Activated T-helper 2 cell treated with anti-CD3 and anti-CD28 coated beads, Interferon-gamma antibody, Interleukin-2, Interleukin-4, amounts not matched to agents 10 μg/mL and 5 μg/mL and 100 μg/mL, durations not matched to agents 14 hours and 24 hours and 36 hours (primary cell): Measurements from ENCODE around the gene TPO. TPM values are rescaled to one million over a fixed set of nuclear protein-coding genes. Genes with fewer than 3 reads are reported as not detected.
"Not testable (repeated sequence)": the region's sequence is repeated elsewhere in the genome, so short reads cannot be mapped to it uniquely, and the experiment has no call there.

Source experiments
- DNase-seq: peaks from one replicate; pipeline ENCODE4 v3.0.0; 2021; ENCODE audit warnings: low spot score
- H3K27ac Mint-ChIP-seq: one replicate; pipeline ENCODE4 v1.8.0; 2021; ENCODE audit warnings: mixed read lengths
- H3K27me3 Mint-ChIP-seq: one replicate; pipeline ENCODE4 v1.8.0; 2021; ENCODE audit warnings: low read depth, mixed read lengths
- H3K36me3 Mint-ChIP-seq: one replicate; pipeline ENCODE4 v1.8.0; 2021; ENCODE audit warnings: low read depth, mixed read lengths
- H3K4me1 Mint-ChIP-seq: one replicate; pipeline ENCODE4 v1.8.0; 2021; ENCODE audit warnings: low read depth, mixed read lengths
- H3K4me3 Mint-ChIP-seq: one replicate; pipeline ENCODE4 v1.8.0; 2021; ENCODE audit warnings: low read depth, mild to moderate bottlenecking, moderate library complexity, mixed read lengths
- H3K9me3 Mint-ChIP-seq: one replicate; pipeline ENCODE4 v1.8.0; 2021; ENCODE audit warnings: mixed read lengths
- intact Hi-C: fragments of 100-400 bp; cut with micrococcal nuclease; formaldehyde crosslinking; loops from one replicate; pipeline ENCODE4 v1.15.1; 2023
- total RNA-seq: library from RNA; stranded (reverse); gene quantifications from 2 replicates; pipeline ENCODE4 v1.2.3, GENCODE V29; 2022

Gene TPO
- total RNA-seq, 1 donor from 2014 or later: not detected

DNA sequence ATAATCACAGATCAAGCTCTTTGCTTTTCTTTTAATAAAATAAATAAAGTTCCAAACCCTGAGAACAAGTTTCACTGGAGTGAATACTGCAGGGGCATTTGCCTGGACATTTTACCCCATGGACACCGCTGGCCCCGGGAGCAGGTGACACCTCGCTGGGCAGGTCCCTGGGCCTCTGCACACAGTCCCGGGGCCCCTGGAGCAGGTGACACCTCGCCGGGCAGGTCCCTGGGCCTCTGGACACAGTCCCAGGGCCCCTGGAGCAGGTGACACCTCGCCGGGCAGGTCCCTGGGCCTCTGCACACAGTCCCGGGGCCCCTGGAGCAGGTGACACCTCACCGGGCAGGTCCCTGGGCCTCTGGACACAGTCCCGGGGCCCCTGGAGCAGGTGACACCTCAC, 1.6 kb downstream of the TPO start:
- H3K27me3 Mint-ChIP-seq, intact Hi-C loops, H3K36me3 Mint-ChIP-seq, H3K9me3 Mint-ChIP-seq, H3K4me3 Mint-ChIP-seq, H3K27ac Mint-ChIP-seq, H3K4me1 Mint-ChIP-seq, DNase-seq: not testable (repeated sequence)

DNA sequence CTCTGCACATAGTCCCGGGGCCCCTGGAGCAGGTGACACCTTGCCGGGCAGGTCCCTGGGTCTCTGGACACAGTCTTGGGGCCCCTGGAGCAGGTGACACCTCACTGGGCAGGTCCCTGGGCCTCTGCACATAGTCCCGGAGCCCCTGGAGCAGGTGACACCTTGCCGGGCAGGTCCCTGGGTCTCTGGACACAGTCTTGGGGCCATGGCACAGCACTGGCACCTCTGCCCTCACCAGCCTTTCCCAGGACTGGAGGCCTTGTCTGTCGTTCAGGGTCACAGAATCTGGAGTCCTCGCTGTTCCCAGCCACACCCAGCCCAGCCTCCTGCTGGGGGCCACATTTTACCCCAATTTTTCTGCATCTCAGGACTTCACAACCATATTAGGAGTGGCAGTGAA, 2.2 kb downstream of the TPO start:
- Mint-ChIP-seq H3K27me3 (no peaks in the 10 kb centered on the region), H3K36me3 (no peaks in the 10 kb centered on the region), H3K27ac (no peak overlapping the region), H3K4me1 (no peaks in the 10 kb centered on the region), H3K9me3 (no peaks in the 10 kb centered on the region), H3K4me3 (no peak overlapping the region)
- no peak for DNase-seq
- intact Hi-C loops: no loop called here

DNA sequence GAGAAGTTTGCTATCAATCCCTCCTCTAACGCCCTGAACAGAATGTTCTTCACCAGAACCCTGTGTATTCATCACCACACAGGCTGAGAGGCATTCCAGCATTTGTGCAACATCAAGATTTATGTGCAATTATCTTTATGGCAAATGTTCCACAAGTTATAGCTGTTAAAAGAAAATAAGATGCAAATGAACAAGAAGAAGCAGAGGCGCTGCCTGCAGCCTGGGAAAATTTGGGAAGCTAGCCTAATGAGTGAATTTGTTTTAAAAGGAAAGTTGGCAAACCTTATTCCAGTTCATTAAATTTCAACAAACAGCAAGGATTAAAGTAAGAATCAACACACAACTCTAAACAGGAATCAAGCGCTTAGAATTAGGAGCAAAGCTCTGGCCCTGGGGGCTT, 5.3 kb downstream of the TPO start:
- H3K27me3 Mint-ChIP-seq: no peaks in the 10 kb centered on the region
- no peak for DNase-seq
- no peak overlapping the region for H3K4me3 Mint-ChIP-seq
- H3K9me3 Mint-ChIP-seq: no peaks in the 10 kb centered on the region
- H3K36me3 Mint-ChIP-seq: no peaks in the 10 kb centered on the region
- no peak overlapping the region for H3K27ac Mint-ChIP-seq
- no peaks in the 10 kb centered on the region for H3K4me1 Mint-ChIP-seq
- intact Hi-C loops: no loop called here

DNA sequence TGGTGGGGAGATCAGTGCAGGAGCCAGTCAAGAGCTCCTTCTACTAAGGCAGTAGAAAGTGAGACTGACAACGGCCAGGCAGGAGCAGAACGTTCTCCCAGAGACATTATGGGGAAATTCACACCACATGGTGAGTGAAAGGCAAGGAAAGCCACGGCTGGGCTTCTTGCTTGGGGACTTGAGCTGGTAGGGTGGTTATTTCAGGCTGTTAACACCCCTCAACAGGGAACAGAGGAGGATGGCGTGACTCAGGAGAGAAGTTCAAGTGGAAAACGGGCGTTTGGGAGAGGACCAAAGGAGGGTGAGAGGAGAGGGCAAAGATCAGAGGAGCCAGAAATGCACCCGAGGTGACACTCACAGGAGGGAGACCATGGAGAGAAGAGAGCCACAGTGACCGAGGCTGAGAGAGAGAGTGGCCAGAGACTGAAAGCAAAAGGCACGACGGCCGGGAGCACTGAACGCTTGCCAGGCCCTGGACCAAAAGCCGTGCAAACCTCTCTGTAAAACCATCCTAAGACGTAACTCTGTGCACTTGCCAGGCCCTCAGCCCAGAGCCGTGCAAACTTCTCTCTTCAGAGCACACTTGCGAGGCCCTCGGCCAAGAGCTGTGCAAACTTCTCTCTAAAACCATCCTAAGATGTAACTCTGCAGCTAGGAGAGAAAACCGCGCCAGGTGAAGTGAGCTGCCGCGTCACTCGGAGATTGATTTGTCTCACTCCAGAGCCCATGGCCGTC, 7.7 kb downstream of the TPO start:
- intact Hi-C loops: no loop called here

DNA sequence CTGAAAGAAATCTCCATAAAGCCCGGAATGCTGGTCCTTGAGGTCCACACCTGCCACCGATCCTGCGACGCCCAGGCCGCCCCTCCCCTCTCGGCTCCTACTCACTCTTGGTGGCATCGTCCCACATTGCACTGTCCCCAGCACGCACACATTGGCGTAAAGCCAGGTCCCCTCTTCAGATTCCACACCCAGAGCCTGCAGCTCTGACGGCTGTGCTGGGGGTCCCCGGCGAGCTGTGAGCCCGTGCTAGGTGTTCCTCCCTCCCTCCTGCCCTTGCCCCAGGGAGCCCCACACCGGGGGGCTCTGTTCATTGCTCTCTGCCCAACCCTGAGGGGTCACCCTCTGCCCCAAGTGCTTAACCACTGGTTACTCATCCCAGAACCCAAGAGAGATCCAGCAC, 8.5 kb downstream of the TPO start:
- no peaks in the 10 kb centered on the region for H3K27me3 Mint-ChIP-seq
- H3K27ac Mint-ChIP-seq: no peak overlapping the region
- DNase-seq: no peak
- no peaks in the 10 kb centered on the region for H3K9me3 Mint-ChIP-seq
- intact Hi-C loops: no loop called here
- no peak overlapping the region for H3K4me3 Mint-ChIP-seq
- H3K4me1 Mint-ChIP-seq: no peaks in the 10 kb centered on the region
- H3K36me3 Mint-ChIP-seq: no peaks in the 10 kb centered on the region

More for the DNA sequence above, 7.7 kb downstream of the TPO start:
- H3K27me3 Mint-ChIP-seq: no peaks in the 10 kb centered on the region
- no peaks in the 10 kb centered on the region for H3K9me3 Mint-ChIP-seq
- H3K27ac Mint-ChIP-seq: no peak overlapping the region
- no peaks in the 10 kb centered on the region for H3K4me1 Mint-ChIP-seq
- DNase-seq: no peak
- no peaks in the 10 kb centered on the region for H3K36me3 Mint-ChIP-seq
- no peak overlapping the region for H3K4me3 Mint-ChIP-seq

DNA sequence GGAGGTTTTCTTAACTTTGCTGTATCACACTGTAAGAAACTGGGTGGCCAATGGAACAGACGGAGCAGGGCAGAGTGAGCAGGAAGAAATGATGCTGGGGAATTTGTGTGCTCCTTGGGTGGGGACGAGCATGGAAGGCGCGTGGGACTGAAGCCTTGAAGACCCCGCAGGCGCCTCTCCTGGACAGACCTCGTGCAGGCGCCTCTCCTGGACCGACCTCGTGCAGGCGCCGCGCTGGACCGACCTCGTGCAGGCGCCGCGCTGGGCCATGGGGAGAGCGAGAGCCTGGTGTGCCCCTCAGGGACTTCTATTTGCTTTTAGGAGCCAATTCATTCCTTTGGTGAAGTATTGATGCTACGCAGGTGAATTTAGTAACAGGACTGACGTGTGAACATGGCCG, 8.9 kb downstream of the TPO start:
- H3K4me3 Mint-ChIP-seq: no peak overlapping the region

DNA sequence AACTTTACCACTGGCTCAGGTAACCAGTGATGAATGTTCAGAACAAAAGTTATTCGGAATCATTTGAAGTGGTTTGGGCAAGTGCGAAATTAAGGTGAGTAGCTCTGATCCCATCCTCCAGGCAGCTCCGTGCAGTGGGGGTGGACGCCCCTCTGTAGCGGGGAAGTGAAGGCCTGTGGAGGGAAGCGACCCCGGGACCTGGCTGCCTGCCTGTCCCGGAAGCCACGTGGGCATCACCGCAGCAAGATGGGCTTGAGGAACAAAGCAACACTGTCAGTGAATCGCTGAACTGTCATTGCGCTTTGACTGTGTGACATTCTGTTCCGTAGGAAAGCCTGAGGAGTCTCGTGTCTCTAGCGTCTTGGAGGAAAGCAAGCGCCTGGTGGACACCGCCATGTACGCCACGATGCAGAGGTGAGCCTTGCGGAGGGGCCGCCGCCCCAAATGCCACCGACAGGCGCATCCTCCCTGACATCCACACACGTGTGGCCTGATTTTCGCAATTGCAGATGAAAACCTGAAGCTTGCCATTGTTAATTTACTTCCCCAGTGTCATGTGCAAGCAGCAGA, 9.5 kb downstream of the TPO start:
- Mint-ChIP-seq H3K4me1 (no peaks in the 10 kb centered on the region), H3K27ac (no peak overlapping the region), H3K9me3 (no peaks in the 10 kb centered on the region), H3K27me3 (no peaks in the 10 kb centered on the region), H3K36me3 (no peaks in the 10 kb centered on the region), H3K4me3 (no peak overlapping the region)
- intact Hi-C loops: no loop called here
- no peak for DNase-seq

More for the DNA sequence above, 8.9 kb downstream of the TPO start:
- intact Hi-C loops: no loop called here
- Mint-ChIP-seq H3K4me1 (no peaks in the 10 kb centered on the region), H3K27ac (no peak overlapping the region), H3K27me3 (no peaks in the 10 kb centered on the region), H3K9me3 (no peaks in the 10 kb centered on the region), H3K36me3 (no peaks in the 10 kb centered on the region)
- DNase-seq: no peak

DNA sequence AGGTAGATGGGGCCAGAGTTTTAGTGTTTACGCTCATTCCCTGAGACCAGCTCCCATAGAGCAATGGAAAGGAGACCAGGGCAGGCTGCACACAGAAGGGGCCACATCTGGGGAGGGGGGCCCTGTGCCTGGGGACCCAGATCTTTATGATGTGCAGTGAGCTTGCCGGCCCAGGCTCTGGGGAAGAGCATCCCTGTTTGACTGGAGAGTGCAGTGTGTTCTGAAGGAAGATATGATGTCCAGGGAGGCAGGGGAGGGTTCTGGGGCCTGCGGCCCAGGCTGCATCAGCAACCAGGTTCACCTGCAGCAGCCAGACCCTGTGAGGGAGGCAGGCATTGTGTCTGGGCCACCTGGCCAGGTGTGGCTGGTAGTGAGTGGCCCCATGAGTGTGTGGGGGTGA, 13.8 kb downstream of the TPO start:
- H3K4me1 Mint-ChIP-seq: no peaks in the 10 kb centered on the region
- no peak overlapping the region for H3K4me3 Mint-ChIP-seq
- DNase-seq: no peak
- H3K27me3 Mint-ChIP-seq: no peaks in the 10 kb centered on the region
- H3K36me3 Mint-ChIP-seq: no peaks in the 10 kb centered on the region
- intact Hi-C loops: no loop called here
- H3K9me3 Mint-ChIP-seq: no peaks in the 10 kb centered on the region
- H3K27ac Mint-ChIP-seq: no peak overlapping the region

DNA sequence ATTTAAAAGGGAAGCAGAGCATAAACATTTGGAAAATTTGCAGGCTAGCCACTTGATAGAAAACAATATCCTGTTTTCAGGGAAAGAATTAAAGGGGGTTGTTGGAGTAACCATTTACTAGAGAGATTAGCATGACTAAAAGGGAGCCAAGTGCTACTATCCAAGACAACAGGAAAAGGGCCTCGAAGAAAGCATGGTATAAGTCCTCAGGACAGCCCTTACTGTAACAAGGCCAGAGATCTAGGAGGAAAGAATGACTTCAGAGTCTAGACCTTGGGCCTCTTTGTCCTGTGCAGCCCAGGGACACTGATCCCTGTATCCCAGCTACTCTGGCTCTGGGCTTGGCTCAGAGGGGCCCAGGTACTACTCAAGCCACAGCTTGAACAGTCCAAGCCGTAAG, 16.6 kb downstream of the TPO start:
- H3K4me1 Mint-ChIP-seq: no peaks in the 10 kb centered on the region
- H3K4me3 Mint-ChIP-seq: no peak overlapping the region
- H3K27me3 Mint-ChIP-seq: no peaks in the 10 kb centered on the region
- H3K36me3 Mint-ChIP-seq: no peaks in the 10 kb centered on the region
- DNase-seq: no peak
- no peak overlapping the region for H3K27ac Mint-ChIP-seq
- H3K9me3 Mint-ChIP-seq: no peaks in the 10 kb centered on the region
- intact Hi-C loops: no loop called here

DNA sequence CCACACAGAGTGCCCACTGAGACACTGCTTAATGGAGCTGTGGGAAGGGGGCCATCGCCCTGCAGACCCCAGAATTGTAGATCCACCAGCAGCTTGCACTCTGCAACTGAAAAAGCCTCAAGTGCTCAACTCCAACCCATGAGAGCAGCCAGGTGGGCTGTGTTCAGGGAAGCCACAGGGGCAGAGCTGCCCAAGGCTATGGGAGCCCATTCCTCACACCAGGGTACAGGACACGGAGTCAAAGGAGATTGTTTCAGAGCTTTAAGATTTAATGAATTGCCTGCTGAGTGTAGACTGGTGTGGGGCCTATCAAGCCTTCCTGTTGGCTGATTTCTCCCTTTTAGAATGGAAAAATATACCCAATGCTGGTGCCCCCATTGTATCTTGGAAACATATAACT, 17.2 kb downstream of the TPO start:
- no peaks in the 10 kb centered on the region for H3K27me3 Mint-ChIP-seq
- H3K9me3 Mint-ChIP-seq: no peaks in the 10 kb centered on the region
- no peaks in the 10 kb centered on the region for H3K36me3 Mint-ChIP-seq
- no peak for DNase-seq
- no peak overlapping the region for H3K4me3 Mint-ChIP-seq
- no peak overlapping the region for H3K27ac Mint-ChIP-seq
- intact Hi-C loops: no loop called here
- H3K4me1 Mint-ChIP-seq: no peaks in the 10 kb centered on the region

DNA sequence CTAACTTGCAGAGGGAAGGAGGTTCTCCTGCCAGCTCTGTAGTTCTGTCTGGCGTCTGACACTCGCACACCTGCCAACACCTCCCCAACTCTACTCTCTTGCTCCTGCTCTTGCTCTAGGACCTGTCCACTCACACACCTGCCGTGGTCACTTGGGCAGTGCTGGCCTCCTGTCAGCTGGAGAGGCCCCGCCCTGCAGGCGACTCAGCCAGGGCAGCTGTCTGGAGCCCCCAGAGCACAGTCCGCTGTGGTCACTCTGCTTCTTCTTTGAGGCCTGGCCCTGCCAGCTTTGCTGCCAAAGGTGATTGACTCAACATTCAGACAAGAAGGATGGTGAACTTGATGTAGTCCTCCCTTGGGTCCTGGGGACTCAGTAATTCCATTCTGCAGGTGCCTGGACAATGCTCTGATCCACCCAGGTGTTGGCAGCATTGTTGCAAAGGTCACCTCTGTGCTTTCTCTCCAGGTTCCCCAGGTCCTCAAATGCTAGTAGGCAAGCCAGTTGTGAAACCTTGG, 18.7 kb downstream of the TPO start:
- Mint-ChIP-seq H3K4me1 (no peaks in the 10 kb centered on the region), H3K27me3 (no peaks in the 10 kb centered on the region), H3K4me3 (no peak overlapping the region), H3K27ac (no peak overlapping the region), H3K36me3 (no peaks in the 10 kb centered on the region), H3K9me3 (no peaks in the 10 kb centered on the region)
- intact Hi-C loops: no loop called here
- no peak for DNase-seq

DNA sequence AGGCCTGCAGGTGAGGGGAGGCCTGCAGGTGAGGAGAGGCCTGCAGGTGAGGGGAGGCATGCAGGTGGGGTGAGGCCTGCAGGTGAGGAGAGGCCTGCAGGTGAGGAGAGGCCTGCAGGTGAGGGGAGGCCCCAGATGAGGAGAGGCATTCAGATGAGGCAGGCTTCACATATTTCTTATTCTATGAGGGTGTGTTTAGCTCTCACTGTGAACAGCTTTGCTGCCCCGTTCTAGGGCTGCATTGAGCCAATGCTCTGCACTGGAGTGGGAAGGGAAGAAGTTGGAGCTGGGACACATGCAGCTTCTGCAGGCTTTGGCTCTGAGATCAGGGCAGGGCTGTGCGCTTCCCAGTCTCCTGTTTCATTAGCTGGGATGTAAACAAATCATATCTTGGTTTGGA, 19.5 kb downstream of the TPO start:
- H3K27ac Mint-ChIP-seq: no peak overlapping the region
- no peaks in the 10 kb centered on the region for H3K27me3 Mint-ChIP-seq
- no peak overlapping the region for H3K4me3 Mint-ChIP-seq
- H3K9me3 Mint-ChIP-seq: no peaks in the 10 kb centered on the region
- no peaks in the 10 kb centered on the region for H3K36me3 Mint-ChIP-seq
- no peak for DNase-seq
- intact Hi-C loops: no loop called here
- no peaks in the 10 kb centered on the region for H3K4me1 Mint-ChIP-seq

DNA sequence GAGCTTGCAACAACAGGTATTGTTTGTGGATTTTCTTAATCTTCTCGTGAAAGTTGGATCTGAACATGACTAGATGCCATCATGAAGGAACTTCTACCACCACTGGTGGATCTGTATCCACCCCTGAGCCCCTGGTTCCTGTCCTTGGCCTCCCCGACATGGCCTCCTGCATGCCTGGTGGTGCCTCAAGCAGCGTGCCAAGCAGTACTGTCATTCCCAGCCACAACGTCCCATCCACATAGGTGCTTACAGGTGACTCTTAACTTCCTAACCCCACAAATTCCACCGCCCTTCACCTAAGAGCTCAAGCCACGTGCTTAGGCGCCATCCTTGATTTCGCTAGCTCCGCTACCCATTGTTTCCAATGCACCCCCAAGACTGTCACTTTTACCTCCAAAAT, 23.1 kb downstream of the TPO start:
- no peaks in the 10 kb centered on the region for H3K9me3 Mint-ChIP-seq
- H3K4me1 Mint-ChIP-seq: no peaks in the 10 kb centered on the region
- intact Hi-C loops: no loop called here
- DNase-seq: no peak
- no peak overlapping the region for H3K27ac Mint-ChIP-seq
- H3K4me3 Mint-ChIP-seq: no peak overlapping the region
- H3K27me3 Mint-ChIP-seq: no peaks in the 10 kb centered on the region
- H3K36me3 Mint-ChIP-seq: no peaks in the 10 kb centered on the region
